Skeletal muscle cell (primary cell): ENCODE data around the gene NASP.

ENCODE experiments used
- DNase-seq: peaks from one replicate; pipeline ENCODE4 v3.0.0-alpha.2; 2010; ENCODE audit warnings: low read depth
- H3K4me3 ChIP-seq: 2 replicates; pipeline ENCODE4 v1.5.1; 2011; ENCODE audit warnings: low read depth, mild to moderate bottlenecking, control low read depth, low read length, moderate library complexity

The NASP gene

GRCh38 chr1:45656573-45657226, 72.9 kb downstream of the NASP start:
- H3K4me3 ChIP-seq: no peak overlapping the region
- DNase-seq: no peak

DNA sequence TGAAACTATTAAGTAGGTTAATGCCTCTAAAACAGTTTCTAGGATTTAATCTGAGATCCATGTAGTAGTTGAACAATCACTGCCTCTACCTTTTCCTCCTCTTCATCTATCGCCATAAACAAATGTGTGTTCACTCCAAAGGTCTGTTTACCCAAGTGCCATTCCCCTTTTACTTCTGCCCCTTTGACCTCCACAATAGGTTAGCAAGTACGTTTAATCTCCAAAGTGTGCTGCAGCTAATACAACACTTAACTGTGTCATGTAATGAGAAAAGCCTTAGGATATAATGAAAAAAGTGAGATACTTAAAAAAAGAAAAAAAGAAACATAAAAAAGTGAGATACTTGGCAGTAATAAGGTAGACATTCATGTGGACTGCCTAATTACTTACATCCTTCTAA, 74.3 kb downstream of the NASP start:
- no peak for DNase-seq
- no peak overlapping the region for H3K4me3 ChIP-seq

GRCh38 chr1:45659222-45659621, 75.4 kb downstream of the NASP start:
- H3K4me3 ChIP-seq: no peak overlapping the region
- DNase-seq: no peak

DNA sequence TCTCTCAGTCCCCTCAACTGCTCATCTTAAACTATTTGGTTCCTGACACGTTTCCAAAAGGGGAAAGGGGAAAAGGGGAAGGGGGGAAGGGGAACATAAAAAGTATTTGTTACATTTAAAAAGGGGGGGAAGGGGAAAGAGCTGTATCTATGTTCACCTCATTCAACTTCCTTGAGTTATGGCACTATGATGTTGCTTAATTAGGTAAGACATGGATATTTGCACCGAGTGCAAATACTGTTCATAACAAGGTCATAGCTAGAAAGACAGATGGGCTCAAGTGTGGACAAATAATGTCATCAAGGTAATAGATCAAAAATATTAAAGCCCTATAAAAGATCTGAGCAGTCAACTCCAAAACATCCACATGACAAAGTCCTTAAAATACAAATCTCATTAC, 76.5 kb downstream of the NASP start:
- no peak overlapping the region for H3K4me3 ChIP-seq
- no peak for DNase-seq

DNA sequence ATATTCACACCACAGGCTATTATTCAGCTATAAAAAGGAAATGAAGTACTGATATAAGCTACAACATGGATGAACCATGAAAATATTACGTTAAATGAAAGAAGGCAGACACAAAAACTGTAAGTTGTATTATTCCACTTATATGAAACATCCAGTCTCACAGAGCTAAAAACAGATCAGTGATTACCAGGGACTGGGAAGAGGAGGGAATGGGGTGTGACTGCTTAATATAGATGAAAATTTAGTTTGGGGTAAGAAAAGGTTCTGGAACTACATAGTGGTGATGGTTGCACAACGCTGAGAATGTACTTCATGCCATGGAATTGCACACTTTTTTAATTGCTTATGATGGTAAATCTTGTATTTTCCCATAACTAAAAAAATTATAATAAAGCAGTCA, 83.0 kb downstream of the NASP start:
- no peak overlapping the region for H3K4me3 ChIP-seq

GRCh38 chr1:45667321-45668111, 83.7 kb downstream of the NASP start:
- DNase-seq: no peak
- no peak overlapping the region for H3K4me3 ChIP-seq

More for the DNA sequence above, 83.0 kb downstream of the NASP start:
- no peak for DNase-seq
